Lower lobe of right lung (tissue), 2 donors: ENCODE measurements around the gene PALLD. TPM values are rescaled to one million over a fixed set of nuclear protein-coding genes. Genes with fewer than 3 reads are reported as not detected.
"Not testable (repeated sequence)": the region's sequence is repeated elsewhere in the genome, so short reads cannot be mapped to it uniquely, and the experiment has no call there.

ENCODE experiments used
- ATAC-seq, 2 donors: fragments of 200-7000 bp; cut with Tn5 transposase; one replicate each; pipeline ENCODE4 v1.9.1; 2020 to 2022; ENCODE audit warnings: mild to moderate bottlenecking in 2 of 2, moderate library complexity in 2 of 2
- DNase-seq: peaks from one replicate; pipeline ENCODE4 v3.0.0-alpha.2; 2020
- H3K27ac ChIP-seq: fragments of 200-600 bp; one replicate; pipeline ENCODE4 v1.8.0; 2022
- H3K27me3 ChIP-seq: fragments of 200-600 bp; one replicate; pipeline ENCODE4 v1.8.0; 2022; ENCODE audit warnings: low read depth
- H3K36me3 ChIP-seq: fragments of 200-600 bp; one replicate; pipeline ENCODE4 v1.8.0; 2022; ENCODE audit warnings: mild to moderate bottlenecking
- H3K4me1 ChIP-seq: fragments of 200-600 bp; one replicate; pipeline ENCODE4 v1.8.0; 2022
- H3K4me3 ChIP-seq: fragments of 200-600 bp; one replicate; pipeline ENCODE4 v1.8.0; 2022; ENCODE audit warnings: mild to moderate bottlenecking
- H3K9me3 ChIP-seq: fragments of 200-600 bp; one replicate; pipeline ENCODE4 v1.8.0; 2022
- CTCF ChIP-seq: fragments of 200-600 bp; IDR thresholded peaks from one replicate; pipeline ENCODE4 v1.8.0; 2022; ENCODE audit warnings: antibody characterized with exemption, mild to moderate bottlenecking
- intact Hi-C: fragments of 100-400 bp; cut with DNase I; formaldehyde crosslinking; loops from one replicate; pipeline ENCODE4 v1.11.0; 2022
- total RNA-seq: library from RNA; stranded (reverse); fragmentation: NEBNext Ultra II Directional; extraction: Animal tissue kit (Norgen Biotek cat#: 25700); gene quantifications from one replicate; pipeline ENCODE4 v1.2.1, GENCODE V29; 2021
- donor health status: DM: no; HTN: yes; CAD: no; lungs with severe emphysema.

The PALLD gene
- total RNA-seq, 1 donor from 2014 or later, result 91.9 TPM

GRCh38 chr4:168696826-168697225, 200.0 kb downstream of the PALLD start:
- H3K36me3 ChIP-seq, result no peaks in the 10 kb centered on the region
- H3K27me3 ChIP-seq, result no peaks in the 10 kb centered on the region
- H3K4me3 ChIP-seq, result no peak overlapping the region
- no peak for ATAC-seq
- intact Hi-C loops, result no loop called here
- no peak overlapping the region for H3K27ac ChIP-seq
- DNase-seq, result no peak
- TF ChIP-seq CTCF, result no peak
- H3K4me1 ChIP-seq, result peaks cover 5% of the 10 kb centered on the region
- no peaks in the 10 kb centered on the region for H3K9me3 ChIP-seq

GRCh38 chr4:168699224-168699878, 202.5 kb downstream of the PALLD start:
- Histone ChIP-seq H3K36me3 (no peaks in the 10 kb centered on the region), H3K27me3 (no peaks in the 10 kb centered on the region), H3K4me3 (no peak overlapping the region), H3K4me1 (peaks cover 3% of the 10 kb centered on the region), H3K9me3 (no peaks in the 10 kb centered on the region), H3K27ac (no peak overlapping the region)
- intact Hi-C loops, result no loop called here
- ATAC-seq, result no peak
- no peak for TF ChIP-seq CTCF
- DNase-seq, result no peak

- no peak for ATAC-seq
- intact Hi-C loops, result no loop called here
- Histone ChIP-seq H3K4me3 (no peak overlapping the region), H3K36me3 (no peaks in the 10 kb centered on the region), H3K27me3 (no peaks in the 10 kb centered on the region), H3K9me3 (no peaks in the 10 kb centered on the region), H3K4me1 (no peaks in the 10 kb centered on the region), H3K27ac (no peak overlapping the region)
- no peak for DNase-seq
- TF ChIP-seq CTCF, result no peak
These were observed 204.2 kb downstream of the PALLD start for GRCh38 chr4:168701061-168701460.

- DNase-seq, ATAC-seq, H3K4me3 ChIP-seq, intact Hi-C loops, H3K27ac ChIP-seq, H3K4me1 ChIP-seq, H3K36me3 ChIP-seq, H3K27me3 ChIP-seq, H3K9me3 ChIP-seq: not testable (repeated sequence)
These were observed 205.8 kb downstream of the PALLD start for GRCh38 chr4:168702581-168703087.

GRCh38 chr4:168705121-168705520, 208.3 kb downstream of the PALLD start:
- no peaks in the 10 kb centered on the region for H3K9me3 ChIP-seq
- H3K27ac ChIP-seq, result no peak overlapping the region
- H3K4me1 ChIP-seq, result no peaks in the 10 kb centered on the region
- H3K4me3 ChIP-seq, result no peak overlapping the region
- no peaks in the 10 kb centered on the region for H3K27me3 ChIP-seq
- ATAC-seq (no peak), DNase-seq (no peak)
- no peak for TF ChIP-seq CTCF
- intact Hi-C loops, result no loop called here
- H3K36me3 ChIP-seq, result no peaks in the 10 kb centered on the region

GRCh38 chr4:168707205-168707604, 210.4 kb downstream of the PALLD start:
- TF ChIP-seq CTCF, result no peak
- Histone ChIP-seq H3K9me3 (no peaks in the 10 kb centered on the region), H3K27me3 (no peaks in the 10 kb centered on the region), H3K4me3 (no peak overlapping the region), H3K27ac (no peak overlapping the region), H3K36me3 (no peaks in the 10 kb centered on the region), H3K4me1 (peaks cover 18% of the 10 kb centered on the region)
- no peak for DNase-seq
- intact Hi-C loops, result no loop called here
- peak in 1 of 2 donors; percentile 19 for ATAC-seq
